A549 (cell line): Measurements from ENCODE around the gene ARFRP1. TPM values are rescaled to one million over a fixed set of nuclear protein-coding genes. Genes with fewer than 3 reads are reported as not detected.

Source experiments
- ATAC-seq, 2 experiments: fragments of 200-7000 bp in 1 of 2; fragments of >200 bp in 1 of 2; cut with Nextera tagmentation in 1 of 2; cut with Tn5 transposase in 1 of 2; 3 replicates each; pipeline versions ENCODE4 v1.8.0 to v1.9.1; 2018 to 2020; ENCODE audit warnings: mild to moderate bottlenecking in 1 of 2, moderate library complexity in 1 of 2
- CTCF ChIA-PET: fragments of 300-600 bp; sonication (Branson Sonifier 250); formaldehyde crosslinking; extraction: SDS; loops from one replicate; lab custom pipeline; 2021; ENCODE audit warnings: antibody characterized with exemption, inconsistent platforms; lab: Yijun Ruan, JAX
- POLR2A ChIA-PET: fragments of 350-600 bp; formaldehyde crosslinking; extraction: SDS; loops from one replicate; lab custom pipeline; 2021; ENCODE audit warnings: antibody characterized with exemption, inconsistent platforms; lab: Yijun Ruan, JAX
- DNase-seq, 2 experiments: peaks; one replicate each; pipeline versions ENCODE4 v3.0.0 to v3.0.0-alpha.2; 2011 to 2016; ENCODE audit warnings: low read depth in 1 of 2, low spot score in 1 of 2
- FAIRE-seq: peaks from 2 replicates; lab custom pipeline; 2011; peaks lifted over from hg19 to GRCh38; lab: Jason Lieb, UNC
- H3K27ac ChIP-seq, 2 experiments: fragments of >200 bp; sonication (Bioruptor Twin); formaldehyde crosslinking; 3 replicates each; pipeline ENCODE4 v1.5.1; 2016 to 2017
- H3K4me1 ChIP-seq: fragments of >200 bp; sonication (Bioruptor Twin); formaldehyde crosslinking; 3 replicates; pipeline ENCODE4 v1.6.1; 2016
- H3K4me2 ChIP-seq: fragments of >200 bp; sonication (Bioruptor Twin); formaldehyde crosslinking; 3 replicates; pipeline ENCODE4 v1.6.1; 2016
- H3K4me3 ChIP-seq: fragments of >200 bp; sonication (Bioruptor Twin); formaldehyde crosslinking; 3 replicates; pipeline ENCODE4 v1.5.1; 2016
- H3K9me3 ChIP-seq: fragments of >200 bp; sonication (Bioruptor Twin); formaldehyde crosslinking; 3 replicates; pipeline ENCODE4 v1.6.1; 2016
- CBX2 ChIP-seq: fragments of 200-600 bp; sonication (generic); IDR thresholded peaks from 2 replicates; pipeline ENCODE4 v1.6.1; 2016; ENCODE audit warnings: low read depth, mild to moderate bottlenecking, borderline replicate concordance
- CHD4 ChIP-seq: fragments of 200-600 bp; sonication (generic); IDR thresholded peaks from 2 replicates; pipeline ENCODE4 v1.6.1; 2016; ENCODE audit warnings: antibody characterized with exemption, mild to moderate bottlenecking, borderline replicate concordance
- EHMT2 ChIP-seq: fragments of 200-600 bp; sonication (generic); IDR thresholded peaks from 2 replicates; pipeline ENCODE4 v1.6.1; 2016; ENCODE audit warnings: antibody characterized with exemption, low read depth, mild to moderate bottlenecking, moderate library complexity
- FOSB ChIP-seq: fragments of 250-450 bp; sonication (Bioruptor Pico); IDR thresholded peaks from 2 replicates; pipeline ENCODE4 v1.5.0; 2020; ENCODE audit warnings: mild to moderate bottlenecking, moderate library complexity
- GATA3 ChIP-seq: IDR thresholded peaks from 2 replicates; pipeline ENCODE4 v1.6.1; 2012; ENCODE audit warnings: borderline replicate concordance
- HEYL ChIP-seq: fragments of 250-450 bp; sonication (Bioruptor Pico); IDR thresholded peaks from 2 replicates; pipeline ENCODE4 v1.8.0; 2021; ENCODE audit warnings: mild to moderate bottlenecking, moderate library complexity
- HOXB5 ChIP-seq: fragments of 250-450 bp; sonication (Bioruptor Pico); IDR thresholded peaks from 2 replicates; pipeline ENCODE4 v1.5.0; 2020; ENCODE audit warnings: mild to moderate bottlenecking, moderate library complexity
- KDM5A ChIP-seq: fragments of 200-600 bp; sonication (generic); IDR thresholded peaks from 2 replicates; pipeline ENCODE4 v1.6.1; 2016; ENCODE audit warnings: antibody characterized with exemption, mild to moderate bottlenecking
- MAZ ChIP-seq: fragments of 150-350 bp; IDR thresholded peaks from 2 replicates; pipeline ENCODE4 v1.6.1; 2014; ENCODE audit warnings: antibody characterized with exemption, low read depth, low read length, borderline replicate concordance
- NFE2L2 ChIP-seq: fragments of 150-350 bp; conservative IDR thresholded peaks from 2 replicates; pipeline ENCODE4 v1.6.1; 2014; ENCODE audit warnings: low read length
- PHF8 ChIP-seq: fragments of 200-600 bp; sonication (generic); IDR thresholded peaks from 2 replicates; pipeline ENCODE4 v1.6.1; 2016; ENCODE audit warnings: low read depth, mild to moderate bottlenecking, antibody characterized with exemption, moderate library complexity, borderline replicate concordance
- POLR2A ChIP-seq: IDR thresholded peaks from 2 replicates; pipeline ENCODE4 v1.6.1; 2012; ENCODE audit warnings: mild to moderate bottlenecking, low read length
- RARB ChIP-seq: fragments of 250-450 bp; sonication (Bioruptor Pico); IDR thresholded peaks from 2 replicates; pipeline ENCODE4 v1.8.0; 2021; ENCODE audit warnings: mild to moderate bottlenecking, moderate library complexity
- RCOR1 ChIP-seq: fragments of 150-350 bp; IDR thresholded peaks from 2 replicates; pipeline ENCODE4 v1.6.1; 2014; ENCODE audit warnings: antibody characterized with exemption, low read length, low read depth
- RFX5 ChIP-seq: fragments of 450-650 bp; IDR thresholded peaks from 2 replicates; pipeline ENCODE4 v1.7.1; 2014; ENCODE audit warnings: antibody characterized with exemption, mild to moderate bottlenecking, moderate library complexity
- ZC3H11A ChIP-seq: fragments of 450-650 bp; IDR thresholded peaks from 2 replicates; pipeline ENCODE4 v1.6.1; 2014; ENCODE audit warnings: antibody characterized with exemption, mild to moderate bottlenecking
- ZFP36 ChIP-seq: fragments of 450-650 bp; IDR thresholded peaks from 2 replicates; pipeline ENCODE4 v1.6.1; 2014; ENCODE audit warnings: borderline replicate concordance; ENCODE audit not compliant: partially characterized antibody
- ZNF302 ChIP-seq: fragments of 250-450 bp; sonication (Bioruptor Pico); IDR thresholded peaks from 2 replicates; pipeline ENCODE4 v1.9.0; 2021; ENCODE audit warnings: inconsistent platforms, mild to moderate bottlenecking, moderate library complexity
- WGBS: methylation state at CpG from one replicate; pipeline ENCODE4 v1.1.6; 2017; ENCODE audit errors: missing lambda C conversion rate; 5-methylcytosine and 5-hydroxymethylcytosine counted together
- polyA plus RNA-seq, 4 experiments: library from polyadenylated mRNA; depleted of rRNA in 3 of 4; stranded (reverse); fragments of >200 nt; fragmentation: RNase III in 1 of 4; extraction: RNeasy Plus Mini Kit Qiagen cat#74134 plus additional on column Dnase treatment in 1 of 4; gene quantifications; 2 replicates in 3 of 4; 3 replicates in 1 of 4; pipeline ENCODE4 v1.2.3, GENCODE V29; 2011 to 2017
- TF ChIP-seq, protein P1 (sequence below): fragments of >200 bp; sonication (Bioruptor Twin); formaldehyde crosslinking; IDR thresholded peaks from 2 replicates; pipeline ENCODE4 v1.6.1; 2016
- TF ChIP-seq, protein P2 (sequence below): fragments of >200 bp; sonication (Bioruptor Twin); formaldehyde crosslinking; IDR thresholded peaks from 3 replicates; pipeline ENCODE4 v1.6.1; 2016
- TF ChIP-seq, protein P3 (sequence below): fragments of 250-450 bp; sonication (Bioruptor Pico); IDR thresholded peaks from 2 replicates; pipeline ENCODE4 v1.5.0; 2021; ENCODE audit warnings: mild to moderate bottlenecking, moderate library complexity, borderline replicate concordance
- TF ChIP-seq, protein P4 (sequence below): IDR thresholded peaks from 2 replicates; pipeline ENCODE4 v1.6.1; 2012
- TF ChIP-seq, protein P5 (sequence below): IDR thresholded peaks from 2 replicates; pipeline ENCODE4 v1.6.1; 2012; ENCODE audit warnings: low read depth, borderline replicate concordance

ARFRP1 gene
- polyA plus RNA-seq, 2 of the 4 experiments (the other 2 are of a cell fraction): 25.1 to 29.7 TPM

DNA sequence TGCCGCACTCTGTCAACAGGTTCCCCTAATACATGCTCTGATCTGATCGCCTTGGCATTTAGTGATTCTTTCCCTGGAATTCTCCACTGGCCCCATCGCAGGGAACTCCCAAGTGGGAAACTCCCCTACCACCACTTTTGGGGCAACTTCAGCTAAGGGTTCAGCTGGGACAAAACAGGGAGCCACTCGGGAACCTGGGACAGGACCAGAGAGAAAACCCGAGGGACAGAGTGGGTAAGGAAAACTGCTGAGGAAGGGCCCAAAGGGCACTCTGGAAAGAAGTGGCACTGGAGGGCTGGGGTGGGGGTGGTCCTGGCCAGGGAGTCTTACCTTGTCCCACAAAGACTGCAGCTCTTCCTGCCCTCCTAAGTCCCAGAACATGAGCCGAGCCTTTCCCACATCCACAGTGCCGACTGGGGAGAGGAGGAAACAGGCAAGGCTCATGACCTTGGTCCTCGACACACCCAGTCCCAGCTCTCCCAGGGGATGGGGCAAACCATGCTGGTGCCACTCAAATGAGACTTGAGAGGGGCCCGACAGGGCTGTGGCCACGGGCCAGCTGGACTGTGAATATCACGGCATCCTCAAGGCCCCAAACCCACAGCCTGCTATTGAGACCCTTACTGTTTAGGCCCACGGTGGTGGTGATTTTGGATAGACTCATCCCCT lies 1.6 kb downstream of the ARFRP1 start (continued):
- no peak for TF ChIP-seq GATA3
- no peak for TF ChIP-seq FOSB (CRISPR knock-in tag)
- no peak for TF ChIP-seq ZNF302 (CRISPR knock-in tag)
- no peak for TF ChIP-seq EHMT2
- TF ChIP-seq, all 56 proteins: peak for 0

DNA sequence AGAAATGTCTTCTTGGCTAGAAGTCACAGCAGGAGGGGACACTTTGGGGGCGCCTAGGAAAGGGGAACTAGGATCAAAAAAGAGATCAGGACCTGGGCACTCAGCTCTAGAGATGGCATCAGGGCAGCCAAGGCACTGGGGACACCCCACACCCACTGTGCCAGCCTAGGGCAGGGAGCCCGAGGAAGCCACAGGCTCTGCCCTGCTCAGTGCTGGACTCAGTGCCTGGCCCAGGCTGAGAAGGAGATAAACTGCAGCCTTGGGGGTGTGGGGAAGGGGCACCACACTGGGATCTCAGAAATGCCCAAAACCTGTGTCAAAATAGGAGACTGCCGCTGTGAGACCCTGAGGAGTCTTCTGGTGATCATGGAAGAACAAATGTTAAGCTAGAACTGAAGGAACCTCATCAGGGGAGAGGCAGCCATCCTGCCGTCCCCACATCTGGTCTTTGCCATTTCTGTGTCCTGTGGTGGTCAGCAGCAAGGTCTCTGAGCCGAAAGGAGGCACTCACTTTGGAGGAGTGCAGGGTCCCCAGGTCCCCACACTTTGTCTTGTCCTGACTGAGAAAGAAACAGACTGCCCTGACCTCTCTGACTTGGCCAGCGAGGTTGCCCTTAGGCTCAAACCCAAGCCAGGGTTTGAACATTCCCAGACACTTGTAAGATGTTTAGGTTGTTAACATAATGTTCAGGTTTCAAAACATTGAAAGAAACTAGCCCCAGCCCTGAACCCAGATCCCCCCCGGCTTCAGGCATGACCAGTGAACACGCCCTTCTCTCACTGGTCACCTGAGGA lies 2.3 kb downstream of the ARFRP1 start:
- no peak overlapping the region; a peak in 1 of 6 replicates for H3K27ac ChIP-seq
- no peaks in the 10 kb centered on the region for H3K9me3 ChIP-seq
- ChIA-PET CTCF (interaction anchor here (0.7 to 1.5 kb wide), 5 partner anchors 8 to 168 kb away, joined by 3 to 7 read pairs (median 3); partner anchors contain the start of gene PTK6), POLR2A (interaction anchor here (0.6 kb wide), 1 partner anchor 199 kb away, joined by 3 read pairs; no protein-coding TSS in a partner anchor)
- DNase-seq (no peak), ATAC-seq (no peak), FAIRE-seq (no peak)
- no peak for TF ChIP-seq CHD4
- TF ChIP-seq ZC3H11A: no peak
- no peak for TF ChIP-seq RCOR1
- no peak for TF ChIP-seq EHMT2
- TF ChIP-seq, protein P1, sequence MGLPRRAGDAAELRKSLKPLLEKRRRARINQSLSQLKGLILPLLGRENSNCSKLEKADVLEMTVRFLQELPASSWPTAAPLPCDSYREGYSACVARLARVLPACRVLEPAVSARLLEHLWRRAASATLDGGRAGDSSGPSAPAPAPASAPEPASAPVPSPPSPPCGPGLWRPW: no peak
- TF ChIP-seq, protein P2, sequence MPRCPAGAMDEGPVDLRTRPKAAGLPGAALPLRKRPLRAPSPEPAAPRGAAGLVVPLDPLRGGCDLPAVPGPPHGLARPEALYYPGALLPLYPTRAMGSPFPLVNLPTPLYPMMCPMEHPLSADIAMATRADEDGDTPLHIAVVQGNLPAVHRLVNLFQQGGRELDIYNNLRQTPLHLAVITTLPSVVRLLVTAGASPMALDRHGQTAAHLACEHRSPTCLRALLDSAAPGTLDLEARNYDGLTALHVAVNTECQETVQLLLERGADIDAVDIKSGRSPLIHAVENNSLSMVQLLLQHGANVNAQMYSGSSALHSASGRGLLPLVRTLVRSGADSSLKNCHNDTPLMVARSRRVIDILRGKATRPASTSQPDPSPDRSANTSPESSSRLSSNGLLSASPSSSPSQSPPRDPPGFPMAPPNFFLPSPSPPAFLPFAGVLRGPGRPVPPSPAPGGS: no peak
- no peak for TF ChIP-seq POLR2A
- TF ChIP-seq, protein P3, sequence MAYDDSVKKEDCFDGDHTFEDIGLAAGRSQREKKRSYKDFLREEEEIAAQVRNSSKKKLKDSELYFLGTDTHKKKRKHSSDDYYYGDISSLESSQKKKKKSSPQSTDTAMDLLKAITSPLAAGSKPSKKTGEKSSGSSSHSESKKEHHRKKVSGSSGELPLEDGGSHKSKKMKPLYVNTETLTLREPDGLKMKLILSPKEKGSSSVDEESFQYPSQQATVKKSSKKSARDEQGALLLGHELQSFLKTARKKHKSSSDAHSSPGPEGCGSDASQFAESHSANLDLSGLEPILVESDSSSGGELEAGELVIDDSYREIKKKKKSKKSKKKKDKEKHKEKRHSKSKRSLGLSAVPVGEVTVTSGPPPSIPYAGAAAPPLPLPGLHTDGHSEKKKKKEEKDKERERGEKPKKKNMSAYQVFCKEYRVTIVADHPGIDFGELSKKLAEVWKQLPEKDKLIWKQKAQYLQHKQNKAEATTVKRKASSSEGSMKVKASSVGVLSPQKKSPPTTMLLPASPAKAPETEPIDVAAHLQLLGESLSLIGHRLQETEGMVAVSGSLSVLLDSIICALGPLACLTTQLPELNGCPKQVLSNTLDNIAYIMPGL (CRISPR knock-in tag): no peak
- no peak for TF ChIP-seq CBX2
- no peak for TF ChIP-seq PHF8
- no peak for TF ChIP-seq KDM5A
- TF ChIP-seq, protein P4, sequence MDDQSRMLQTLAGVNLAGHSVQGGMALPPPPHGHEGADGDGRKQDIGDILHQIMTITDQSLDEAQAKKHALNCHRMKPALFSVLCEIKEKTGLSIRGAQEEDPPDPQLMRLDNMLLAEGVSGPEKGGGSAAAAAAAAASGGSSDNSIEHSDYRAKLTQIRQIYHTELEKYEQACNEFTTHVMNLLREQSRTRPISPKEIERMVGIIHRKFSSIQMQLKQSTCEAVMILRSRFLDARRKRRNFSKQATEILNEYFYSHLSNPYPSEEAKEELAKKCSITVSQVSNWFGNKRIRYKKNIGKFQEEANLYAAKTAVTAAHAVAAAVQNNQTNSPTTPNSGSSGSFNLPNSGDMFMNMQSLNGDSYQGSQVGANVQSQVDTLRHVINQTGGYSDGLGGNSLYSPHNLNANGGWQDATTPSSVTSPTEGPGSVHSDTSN: no peak
- TF ChIP-seq RARB (CRISPR knock-in tag): no peak
- no peak for TF ChIP-seq HEYL (CRISPR knock-in tag)
- H3K4me1 ChIP-seq: peaks cover 26% of the 10 kb centered on the region
- WGBS: 82% methylated on average over 8 of the region's 8 CpGs
- H3K4me3 ChIP-seq: no peak overlapping the region
- no peak overlapping the region; the same call in 2 of the 3 replicates for H3K4me2 ChIP-seq

DNA sequence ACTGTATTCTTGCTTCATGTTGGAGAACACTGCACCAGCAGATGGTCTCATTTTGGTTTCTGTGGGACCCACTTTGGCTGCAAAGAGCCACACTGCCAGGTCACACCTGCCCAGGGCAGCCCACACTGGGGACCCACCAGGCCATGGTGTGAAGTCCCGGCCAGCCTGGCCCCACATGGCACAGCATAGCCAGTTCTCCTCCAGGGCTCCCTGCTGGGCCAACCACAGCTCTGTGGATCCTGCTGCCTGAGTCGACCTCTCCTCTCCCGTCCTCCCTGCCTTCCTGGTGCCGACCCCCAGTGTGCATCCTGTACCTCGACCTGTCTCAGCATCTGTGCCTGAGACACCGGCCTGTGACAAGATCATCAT lies 3.0 kb downstream of the ARFRP1 start:
- Histone ChIP-seq H3K4me3 (no peak overlapping the region), H3K4me1 (peaks cover 30% of the 10 kb centered on the region), H3K9me3 (no peaks in the 10 kb centered on the region), H3K4me2 (no peak overlapping the region), H3K27ac (no peak overlapping the region)
- FAIRE-seq (no peak), ATAC-seq (no peak), DNase-seq (no peak)
- 85% methylated on average over 6 of the region's 6 CpGs for WGBS
- TF ChIP-seq HOXB5: no peak
- no peak for TF ChIP-seq MAZ
- no peak for TF ChIP-seq RFX5
- TF ChIP-seq, protein P5, sequence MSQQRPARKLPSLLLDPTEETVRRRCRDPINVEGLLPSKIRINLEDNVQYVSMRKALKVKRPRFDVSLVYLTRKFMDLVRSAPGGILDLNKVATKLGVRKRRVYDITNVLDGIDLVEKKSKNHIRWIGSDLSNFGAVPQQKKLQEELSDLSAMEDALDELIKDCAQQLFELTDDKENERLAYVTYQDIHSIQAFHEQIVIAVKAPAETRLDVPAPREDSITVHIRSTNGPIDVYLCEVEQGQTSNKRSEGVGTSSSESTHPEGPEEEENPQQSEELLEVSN: no peak
- TF ChIP-seq NFE2L2: no peak
- TF ChIP-seq ZFP36: no peak
- ChIA-PET CTCF (interaction anchor here (0.8 to 1.4 kb wide), 2 partner anchors 124 to 167 kb away, joined by 3 read pairs; partner anchors contain the start of gene PTK6), POLR2A (interaction anchor here (0.6 kb wide), 1 partner anchor 200 kb away, joined by 3 read pairs; no protein-coding TSS in a partner anchor)
